Activated CD4-positive, alpha-beta T cell treated with anti-CD3 and anti-CD28 coated beads, Interleukin-2, amount 10 ng/mL, durations not matched to agents 7 days and 5 days (primary cell): Measurements from ENCODE around the gene STEAP3. TPM values are rescaled to one million over a fixed set of nuclear protein-coding genes. Genes with fewer than 3 reads are reported as not detected.

ENCODE experiments used
- CTCF ChIA-PET: fragments of 350-600 bp; sonication (Branson Sonifier 250); formaldehyde crosslinking; loops from one replicate; lab custom pipeline; 2021; ENCODE audit warnings: antibody characterized with exemption; lab: Charles Lee
- POLR2A ChIA-PET: fragments of 350-600 bp; sonication (Branson Sonifier 250); formaldehyde crosslinking; loops from one replicate; lab custom pipeline; 2021; ENCODE audit warnings: antibody characterized with exemption; lab: Charles Lee
- DNase-seq: peaks from one replicate; pipeline ENCODE4 v3.0.0-alpha.2; 2020
- H3K27ac Mint-ChIP-seq: one replicate; pipeline ENCODE4 v1.8.0; 2021; ENCODE audit warnings: mild to moderate bottlenecking, moderate library complexity, mixed read lengths
- H3K27me3 Mint-ChIP-seq: one replicate; pipeline ENCODE4 v1.8.0; 2021; ENCODE audit warnings: mixed read lengths
- H3K36me3 Mint-ChIP-seq: one replicate; pipeline ENCODE4 v1.8.0; 2021; ENCODE audit warnings: low read depth, mixed read lengths
- H3K4me1 Mint-ChIP-seq: one replicate; pipeline ENCODE4 v1.8.0; 2021; ENCODE audit warnings: mixed read lengths
- H3K4me3 Mint-ChIP-seq: one replicate; pipeline ENCODE4 v1.8.0; 2021; ENCODE audit warnings: mild to moderate bottlenecking, moderate library complexity, mixed read lengths
- H3K9me3 Mint-ChIP-seq: one replicate; pipeline ENCODE4 v1.8.0; 2021; ENCODE audit warnings: mixed read lengths
- total RNA-seq, 2 experiments: library from RNA; stranded (reverse); gene quantifications; one replicate each; pipeline ENCODE4 v1.2.3, GENCODE V29; 2021

Gene STEAP3
- total RNA-seq, 2 experiments from 2014 or later, result 0.06 TPM; not detected in 1

GRCh38 chr2:119222863-119223520, 642 bp upstream of the STEAP3 start:
- POLR2A ChIA-PET, result interaction anchor here (0.7 kb wide), 1 partner anchor 150 kb away, joined by 3 read pairs; no protein-coding TSS in a partner anchor
- no peaks in the 10 kb centered on the region for H3K36me3 Mint-ChIP-seq
- no peaks in the 10 kb centered on the region for H3K4me1 Mint-ChIP-seq
- no peak overlapping the region for H3K27ac Mint-ChIP-seq
- DNase-seq, result no peak
- CTCF ChIA-PET, result no interaction called here
- no peak overlapping the region for H3K4me3 Mint-ChIP-seq
- peaks cover 47% of the 10 kb centered on the region for H3K27me3 Mint-ChIP-seq
- no peaks in the 10 kb centered on the region for H3K9me3 Mint-ChIP-seq

GRCh38 chr2:119224391-119225104, 914 bp downstream of the STEAP3 start:
- peaks cover 46% of the 10 kb centered on the region for H3K27me3 Mint-ChIP-seq
- no peak overlapping the region for H3K4me3 Mint-ChIP-seq
- ChIA-PET POLR2A (no interaction called here), CTCF (no interaction called here)
- H3K27ac Mint-ChIP-seq, result no peak overlapping the region
- H3K9me3 Mint-ChIP-seq, result no peaks in the 10 kb centered on the region
- no peak for DNase-seq
- no peaks in the 10 kb centered on the region for H3K4me1 Mint-ChIP-seq
- no peaks in the 10 kb centered on the region for H3K36me3 Mint-ChIP-seq

GRCh38 chr2:119225105-119225865, 1.7 kb downstream of the STEAP3 start:
- POLR2A ChIA-PET, result no interaction called here
- Mint-ChIP-seq H3K27me3 (peaks cover 43% of the 10 kb centered on the region), H3K27ac (no peak overlapping the region), H3K4me3 (no peak overlapping the region), H3K4me1 (no peaks in the 10 kb centered on the region), H3K36me3 (no peaks in the 10 kb centered on the region), H3K9me3 (no peaks in the 10 kb centered on the region)
- DNase-seq, result no peak
- CTCF ChIA-PET, result no interaction called here

DNA sequence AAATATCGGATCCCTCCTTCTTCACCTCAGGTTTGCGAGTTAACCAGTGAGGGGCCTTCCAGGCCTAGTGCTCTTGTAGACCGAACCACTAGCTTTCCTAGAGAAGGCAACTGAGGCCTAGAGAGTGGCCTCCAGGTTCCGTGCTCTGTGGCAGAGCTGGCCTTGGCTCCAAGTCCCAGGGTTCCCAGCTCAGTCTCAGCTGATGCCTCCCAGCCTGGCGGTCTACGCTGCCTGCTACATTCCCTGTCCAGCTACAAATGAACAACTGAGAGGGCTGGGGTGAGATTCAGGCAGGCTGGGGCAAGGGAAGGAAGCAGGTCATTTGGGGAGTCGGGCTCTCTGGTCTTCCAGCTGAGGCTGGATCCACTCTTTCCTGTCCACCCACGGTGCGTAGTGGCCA, 2.3 kb downstream of the STEAP3 start:
- H3K27me3 Mint-ChIP-seq, result peaks cover 41% of the 10 kb centered on the region
- ChIA-PET POLR2A (no interaction called here), CTCF (no interaction called here)
- no peak for DNase-seq
- no peaks in the 10 kb centered on the region for H3K4me1 Mint-ChIP-seq
- no peaks in the 10 kb centered on the region for H3K36me3 Mint-ChIP-seq
- H3K27ac Mint-ChIP-seq, result no peak overlapping the region
- no peaks in the 10 kb centered on the region for H3K9me3 Mint-ChIP-seq
- no peak overlapping the region for H3K4me3 Mint-ChIP-seq

DNA sequence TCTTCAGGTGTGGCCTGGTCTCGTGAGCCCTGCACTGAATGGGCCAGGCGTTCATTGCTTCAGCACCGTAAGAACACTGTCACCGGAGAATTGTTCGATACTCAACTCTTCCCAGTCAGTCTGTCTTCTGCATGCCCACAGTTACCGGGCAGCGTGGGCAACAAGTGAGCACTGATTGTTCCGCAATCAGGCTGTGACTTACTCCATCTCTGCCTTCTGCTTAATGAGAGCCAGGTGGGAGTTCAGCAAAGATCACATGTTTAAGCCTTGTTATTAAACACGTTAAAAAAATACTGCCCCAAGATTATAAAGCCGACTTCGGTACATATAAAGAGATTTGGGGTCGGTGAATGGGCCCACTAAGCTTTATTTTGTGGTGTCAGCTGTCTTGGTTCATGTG, 3.7 kb downstream of the STEAP3 start:
- CTCF ChIA-PET, result no interaction called here
- no peak for DNase-seq
- POLR2A ChIA-PET, result no interaction called here
- H3K4me3 Mint-ChIP-seq, result no peak overlapping the region
- no peaks in the 10 kb centered on the region for H3K9me3 Mint-ChIP-seq
- H3K27ac Mint-ChIP-seq, result no peak overlapping the region
- no peaks in the 10 kb centered on the region for H3K4me1 Mint-ChIP-seq
- peaks cover 28% of the 10 kb centered on the region for H3K27me3 Mint-ChIP-seq
- H3K36me3 Mint-ChIP-seq, result no peaks in the 10 kb centered on the region

- Mint-ChIP-seq H3K4me1 (no peaks in the 10 kb centered on the region), H3K4me3 (no peak overlapping the region), H3K36me3 (no peaks in the 10 kb centered on the region), H3K9me3 (no peaks in the 10 kb centered on the region), H3K27ac (no peak overlapping the region), H3K27me3 (peaks cover 22% of the 10 kb centered on the region)
- no peak for DNase-seq
- POLR2A ChIA-PET, result no interaction called here
- CTCF ChIA-PET, result no interaction called here
These were observed 4.5 kb downstream of the STEAP3 start for GRCh38 chr2:119228136-119228535.

DNA sequence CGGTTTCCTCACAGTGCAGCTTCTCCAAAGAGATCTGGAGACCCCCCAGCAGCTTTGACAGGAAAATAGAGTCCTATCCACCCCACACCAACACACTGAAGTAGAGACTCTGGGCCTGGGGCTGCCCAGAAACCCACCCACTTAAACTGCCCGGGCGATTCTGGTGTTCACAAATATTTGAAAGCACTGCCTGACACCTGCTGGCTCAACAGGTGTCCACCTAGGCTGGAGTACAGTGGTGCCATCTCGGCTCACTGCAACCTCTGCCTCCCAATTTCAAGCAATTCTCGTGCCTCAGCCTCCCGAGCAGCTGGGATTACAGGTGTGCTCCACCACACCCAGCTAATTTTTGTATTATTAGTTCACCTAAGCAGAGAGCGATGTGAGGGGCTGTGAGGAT, 5.3 kb downstream of the STEAP3 start:
- Mint-ChIP-seq H3K9me3 (no peaks in the 10 kb centered on the region), H3K4me1 (no peaks in the 10 kb centered on the region), H3K36me3 (no peaks in the 10 kb centered on the region), H3K27ac (no peak overlapping the region), H3K27me3 (peaks cover 19% of the 10 kb centered on the region), H3K4me3 (no peak overlapping the region)
- ChIA-PET POLR2A (no interaction called here), CTCF (no interaction called here)
- DNase-seq, result no peak

DNA sequence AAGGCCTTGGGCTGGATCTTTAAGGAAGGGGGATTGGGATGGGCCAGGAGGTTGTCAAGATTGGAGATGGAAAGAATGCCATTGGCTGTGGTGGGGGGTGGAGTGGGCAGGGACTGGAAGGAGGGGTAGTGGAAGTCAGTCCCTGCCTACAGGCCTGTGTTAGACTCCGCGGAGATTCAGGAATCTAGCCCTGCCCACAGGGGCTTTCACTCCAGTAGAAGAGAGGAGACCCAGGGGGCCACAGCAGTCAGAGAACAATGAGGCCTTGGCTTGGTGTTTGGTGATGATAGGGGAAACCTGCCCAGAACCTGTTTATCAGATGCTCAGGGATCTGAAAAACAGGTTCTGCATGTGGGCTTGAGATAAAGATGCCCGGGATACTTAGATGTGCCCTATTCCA, 6.1 kb downstream of the STEAP3 start:
- H3K4me3 Mint-ChIP-seq, result no peak overlapping the region
- no peaks in the 10 kb centered on the region for H3K4me1 Mint-ChIP-seq
- H3K27me3 Mint-ChIP-seq, result peaks cover 15% of the 10 kb centered on the region
- ChIA-PET CTCF (no interaction called here), POLR2A (no interaction called here)
- no peak for DNase-seq
- no peak overlapping the region for H3K27ac Mint-ChIP-seq
- H3K36me3 Mint-ChIP-seq, result no peaks in the 10 kb centered on the region
- no peaks in the 10 kb centered on the region for H3K9me3 Mint-ChIP-seq

GRCh38 chr2:119230219-119231185, 6.9 kb downstream of the STEAP3 start:
- Mint-ChIP-seq H3K4me3 (no peak overlapping the region), H3K27ac (no peak overlapping the region), H3K4me1 (no peaks in the 10 kb centered on the region), H3K36me3 (no peaks in the 10 kb centered on the region), H3K9me3 (no peaks in the 10 kb centered on the region), H3K27me3 (peaks cover 7% of the 10 kb centered on the region)
- CTCF ChIA-PET, result no interaction called here
- no peak for DNase-seq
- POLR2A ChIA-PET, result no interaction called here

- H3K4me1 Mint-ChIP-seq, result no peaks in the 10 kb centered on the region
- ChIA-PET POLR2A (no interaction called here), CTCF (no interaction called here)
- H3K9me3 Mint-ChIP-seq, result no peaks in the 10 kb centered on the region
- no peaks in the 10 kb centered on the region for H3K36me3 Mint-ChIP-seq
- no peaks in the 10 kb centered on the region for H3K27me3 Mint-ChIP-seq
- no peak overlapping the region for H3K4me3 Mint-ChIP-seq
- no peak overlapping the region for H3K27ac Mint-ChIP-seq
- no peak for DNase-seq
These were observed 8.5 kb downstream of the STEAP3 start for GRCh38 chr2:119231975-119232665.

GRCh38 chr2:119232666-119232993, 9.0 kb downstream of the STEAP3 start:
- H3K9me3 Mint-ChIP-seq, result no peaks in the 10 kb centered on the region
- DNase-seq, result no peak
- no peaks in the 10 kb centered on the region for H3K4me1 Mint-ChIP-seq
- ChIA-PET POLR2A (no interaction called here), CTCF (no interaction called here)
- no peak overlapping the region for H3K27ac Mint-ChIP-seq
- H3K4me3 Mint-ChIP-seq, result no peak overlapping the region
- no peaks in the 10 kb centered on the region for H3K36me3 Mint-ChIP-seq
- H3K27me3 Mint-ChIP-seq, result no peaks in the 10 kb centered on the region

DNA sequence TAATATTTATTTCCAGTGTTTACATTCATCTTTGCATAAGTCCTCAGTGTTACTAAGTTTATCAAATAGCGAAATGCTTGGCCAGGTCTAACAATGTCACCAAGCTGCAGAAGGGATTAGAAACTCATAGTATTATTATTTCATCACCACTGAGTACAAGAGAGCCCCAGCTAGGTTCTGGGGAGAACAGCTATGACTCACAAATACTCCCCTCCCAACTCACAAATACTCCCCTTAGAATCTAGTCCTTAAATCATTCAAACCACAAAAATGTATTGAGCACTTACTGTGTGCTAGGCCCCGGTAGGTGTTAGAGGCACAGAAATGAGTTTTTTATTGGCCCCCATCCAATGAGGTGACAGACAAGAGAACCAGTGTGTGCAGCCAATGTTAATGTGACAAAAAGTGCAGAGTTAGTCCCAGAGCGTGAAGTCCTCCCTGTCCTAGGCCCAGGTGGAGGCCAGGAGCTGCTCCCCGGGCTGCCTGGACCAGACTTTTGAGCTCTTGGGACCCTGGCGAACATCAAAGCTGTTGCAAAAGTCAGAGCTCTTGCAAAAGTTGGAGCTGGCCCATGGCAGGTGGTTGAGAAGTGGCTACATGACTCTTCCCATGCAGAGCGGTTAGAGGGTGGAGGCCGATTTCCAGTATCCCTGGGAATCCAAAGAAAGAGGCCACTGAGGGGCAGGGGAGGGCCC, 9.8 kb downstream of the STEAP3 start:
- Mint-ChIP-seq H3K4me1 (peaks cover 1% of the 10 kb centered on the region), H3K4me3 (no peak overlapping the region), H3K9me3 (no peaks in the 10 kb centered on the region), H3K27ac (no peak overlapping the region), H3K27me3 (no peaks in the 10 kb centered on the region), H3K36me3 (no peaks in the 10 kb centered on the region)
- DNase-seq, result no peak
- CTCF ChIA-PET, result no interaction called here
- POLR2A ChIA-PET, result no interaction called here
